Measurements from ENCODE around the gene CHD9. TPM values are rescaled to one million over a fixed set of nuclear protein-coding genes. Genes with fewer than 3 reads are reported as not detected.

The CHD9 gene
- total and polyA plus RNA-seq, 7 donors, result 13.8 to 88.5 (median 55.5) TPM

- H3K4me1 ChIP-seq, result peaks cover 0 to 57% (median 50%) of the 10 kb centered on the region in 4 donors
- intact Hi-C loops (cut with DNase I), result loop anchor here (5.0 kb wide), 1 partner anchor 445 kb away; the partner anchor contains the start of gene AKTIP
- 87% methylated on average over 8 of the region's 8 CpGs for whole genome bisulfite sequencing, 2 donors
These were observed 2.9 kb downstream of the CHD9 start for GRCh38 chr16:53057658-53058057.

DNA sequence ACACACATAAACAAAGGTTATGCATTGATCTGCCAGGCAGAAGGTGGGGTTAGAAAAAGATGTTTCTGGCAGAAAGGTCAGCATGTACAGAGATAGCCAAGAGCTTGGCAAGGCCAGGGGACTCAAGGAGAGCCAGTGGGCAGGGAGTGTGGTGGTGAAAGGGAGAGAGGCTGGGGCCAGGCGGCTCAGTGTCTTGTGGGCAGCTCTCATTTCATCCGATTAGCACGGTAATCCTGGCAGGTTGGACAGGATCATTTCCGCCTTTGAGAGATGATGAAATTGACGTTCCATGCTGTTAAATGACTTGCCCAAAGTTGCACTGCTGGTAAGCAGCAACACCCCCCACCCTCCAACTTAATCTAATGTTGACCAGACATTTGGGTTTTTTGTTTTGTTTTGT is 3.6 kb downstream of the CHD9 start:
- 82 to 91% methylated on average over 5 of the region's 5 CpGs for WGBS, 2 donors
- intact Hi-C loops (cut with DNase I), result loop anchor here (5.0 kb wide), 1 partner anchor 444 kb away; the partner anchor contains the start of gene AKTIP
- TF ChIP-seq, protein P1, sequence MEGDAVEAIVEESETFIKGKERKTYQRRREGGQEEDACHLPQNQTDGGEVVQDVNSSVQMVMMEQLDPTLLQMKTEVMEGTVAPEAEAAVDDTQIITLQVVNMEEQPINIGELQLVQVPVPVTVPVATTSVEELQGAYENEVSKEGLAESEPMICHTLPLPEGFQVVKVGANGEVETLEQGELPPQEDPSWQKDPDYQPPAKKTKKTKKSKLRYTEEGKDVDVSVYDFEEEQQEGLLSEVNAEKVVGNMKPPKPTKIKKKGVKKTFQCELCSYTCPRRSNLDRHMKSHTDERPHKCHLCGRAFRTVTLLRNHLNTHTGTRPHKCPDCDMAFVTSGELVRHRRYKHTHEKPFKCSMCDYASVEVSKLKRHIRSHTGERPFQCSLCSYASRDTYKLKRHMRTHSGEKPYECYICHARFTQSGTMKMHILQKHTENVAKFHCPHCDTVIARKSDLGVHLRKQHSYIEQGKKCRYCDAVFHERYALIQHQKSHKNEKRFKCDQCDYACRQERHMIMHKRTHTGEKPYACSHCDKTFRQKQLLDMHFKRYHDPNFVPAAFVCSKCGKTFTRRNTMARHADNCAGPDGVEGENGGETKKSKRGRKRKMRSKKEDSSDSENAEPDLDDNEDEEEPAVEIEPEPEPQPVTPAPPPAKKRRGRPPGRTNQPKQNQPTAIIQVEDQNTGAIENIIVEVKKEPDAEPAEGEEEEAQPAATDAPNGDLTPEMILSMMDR (IDR thresholded peaks at IDR 0.05), result no peak
- TF ChIP-seq POLR2AphosphoS5 (IDR thresholded peaks at IDR 0.05), result no peak
- TF ChIP-seq EP300 (IDR thresholded peaks at IDR 0.05), result no peak
- no peak for TF ChIP-seq POLR2A (IDR thresholded peaks at IDR 0.05)
- peak; percentile 45 for DNase-seq
- Histone ChIP-seq H3K9me3 (no peaks in the 10 kb centered on the region), H3K4me3 (no peak overlapping the region), H3K4me1 (peaks cover 0 to 57% (median 46%) of the 10 kb centered on the region in 4 donors), H3K27me3 (no peaks in the 10 kb centered on the region), H3K36me3 (no peaks in the 10 kb centered on the region), H3K27ac (peak overlapping the region in 3 of 4 donors; percentile 10 to 44 (median 33))

More at GRCh38 chr16:53057658-53058057, 2.9 kb downstream of the CHD9 start:
- H3K27ac ChIP-seq, result peak overlapping the region in 1 of 4 donors; percentile 92
- DNase-seq, result peak; percentile 18
- H3K36me3 ChIP-seq, result no peaks in the 10 kb centered on the region
- TF ChIP-seq EP300 (IDR thresholded peaks at IDR 0.05) (no peak), POLR2AphosphoS5 (IDR thresholded peaks at IDR 0.05) (no peak), POLR2A (IDR thresholded peaks at IDR 0.05) (no peak)
- TF ChIP-seq, protein P1 (IDR thresholded peaks at IDR 0.05), result no peak
- H3K4me3 ChIP-seq, result no peak overlapping the region
- no peaks in the 10 kb centered on the region for H3K27me3 ChIP-seq
- H3K9me3 ChIP-seq, result no peaks in the 10 kb centered on the region

- H3K27ac ChIP-seq, result peak overlapping the region in 3 of 4 donors; percentile 10 to 44 (median 33)
- intact Hi-C loops (cut with DNase I), result loop anchor here (5.0 kb wide), 1 partner anchor 443 kb away; the partner anchor contains the start of gene AKTIP
These were observed 4.1 kb downstream of the CHD9 start for GRCh38 chr16:53058882-53059281.

DNA sequence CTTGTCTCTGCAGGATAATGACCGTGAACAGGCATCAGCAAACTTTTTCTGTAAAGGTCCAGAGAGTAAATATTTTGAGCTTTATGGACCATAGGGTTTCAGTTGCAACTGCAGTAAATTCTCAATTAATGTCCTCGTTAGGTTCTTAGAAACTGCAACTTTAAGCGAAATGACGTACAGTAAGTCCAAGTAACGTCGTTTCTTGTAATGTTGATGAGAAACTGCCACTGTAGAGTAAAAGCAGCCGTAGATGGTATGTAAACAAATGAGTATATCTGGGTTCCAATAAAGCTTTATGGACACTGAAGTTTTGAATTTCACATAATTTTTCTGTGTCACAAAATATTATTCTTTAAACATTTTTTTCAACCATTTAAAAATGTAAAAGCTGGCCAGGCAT is 4.9 kb downstream of the CHD9 start:
- intact Hi-C loops (cut with DNase I), result loop anchor here (5.0 kb wide), 1 partner anchor 443 kb away; the partner anchor contains the start of gene AKTIP
- WGBS, 2 donors, result 65 to 89% methylated on average over 7 of the region's 7 CpGs
- peaks cover 0 to 48% (median 41%) of the 10 kb centered on the region in 4 donors for H3K4me1 ChIP-seq
- H3K4me3 ChIP-seq, result no peak overlapping the region
- H3K27ac ChIP-seq, result peak overlapping the region in 3 of 4 donors; percentile 10 to 44 (median 33)
- no peak for DNase-seq
- no peaks in the 10 kb centered on the region for H3K36me3 ChIP-seq
- H3K9me3 ChIP-seq, result no peaks in the 10 kb centered on the region
- H3K27me3 ChIP-seq, result no peaks in the 10 kb centered on the region
- TF ChIP-seq POLR2AphosphoS5 (IDR thresholded peaks at IDR 0.05), result peak; percentile 68 to 91 (median 80)
- TF ChIP-seq, protein P1 (IDR thresholded peaks at IDR 0.05), result no peak
- TF ChIP-seq POLR2A (IDR thresholded peaks at IDR 0.05), result no peak
- TF ChIP-seq EP300 (IDR thresholded peaks at IDR 0.05), result peak; percentile 60 to 93 (median 82)

More at GRCh38 chr16:53058882-53059281, 4.1 kb downstream of the CHD9 start:
- Histone ChIP-seq H3K4me3 (no peak overlapping the region), H3K4me1 (peaks cover 0 to 56% (median 46%) of the 10 kb centered on the region in 4 donors), H3K27me3 (no peaks in the 10 kb centered on the region), H3K9me3 (no peaks in the 10 kb centered on the region), H3K36me3 (no peaks in the 10 kb centered on the region)
- TF ChIP-seq, protein P1 (IDR thresholded peaks at IDR 0.05), result no peak
- no peak for TF ChIP-seq EP300 (IDR thresholded peaks at IDR 0.05)
- TF ChIP-seq POLR2A (IDR thresholded peaks at IDR 0.05), result no peak
- no peak for TF ChIP-seq POLR2AphosphoS5 (IDR thresholded peaks at IDR 0.05)
- WGBS, 2 donors, result 86 to 90% methylated on average over 5 of the region's 5 CpGs
- DNase-seq, result peak; percentile 12

Data from sigmoid colon (tissue), 7 donors.